ENCODE data around the gene CFTR.
"Not testable (repeated sequence)": the region's sequence is repeated elsewhere in the genome, so short reads cannot be mapped to it uniquely, and the experiment has no call there.

The CFTR gene

DNA sequence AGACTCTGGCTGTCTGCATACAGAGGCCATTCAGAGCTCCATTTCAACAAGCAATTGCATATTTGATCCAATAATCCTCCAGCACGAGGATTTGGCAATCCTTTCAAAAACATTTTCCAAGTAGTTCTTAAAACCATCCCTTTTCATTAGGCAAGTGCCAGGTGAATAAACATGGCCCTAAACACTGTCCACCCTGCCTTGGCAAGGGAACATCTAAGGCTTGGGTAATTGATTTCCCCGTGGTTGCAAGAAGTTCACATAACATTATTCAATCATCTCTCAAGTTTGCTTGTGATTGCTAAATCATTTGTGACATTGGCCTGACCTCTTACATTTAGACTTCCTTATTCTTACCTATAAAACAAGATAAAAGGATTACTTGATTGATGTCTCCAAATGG, 218.2 kb downstream of the CFTR start:
- DNase-seq: no peak

DNA sequence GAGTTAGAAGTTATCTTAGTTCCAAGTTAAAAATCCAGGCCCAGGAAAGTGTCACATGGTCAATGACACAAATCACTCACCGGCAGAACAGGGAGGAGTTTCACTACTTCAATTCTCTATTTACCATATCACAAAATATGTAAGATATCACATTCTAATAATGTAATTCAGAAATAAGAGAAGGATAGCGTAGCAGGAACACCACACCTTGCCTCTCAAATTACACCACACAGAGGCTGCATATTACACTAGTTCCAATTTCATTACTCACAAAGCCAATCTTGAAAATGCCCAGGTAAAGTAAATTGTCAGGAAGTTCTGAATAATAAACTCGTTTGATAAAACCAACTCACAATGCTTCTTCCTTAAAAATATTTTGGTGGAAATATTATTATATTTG, 224.2 kb downstream of the CFTR start:
- DNase-seq: no peak

DNA sequence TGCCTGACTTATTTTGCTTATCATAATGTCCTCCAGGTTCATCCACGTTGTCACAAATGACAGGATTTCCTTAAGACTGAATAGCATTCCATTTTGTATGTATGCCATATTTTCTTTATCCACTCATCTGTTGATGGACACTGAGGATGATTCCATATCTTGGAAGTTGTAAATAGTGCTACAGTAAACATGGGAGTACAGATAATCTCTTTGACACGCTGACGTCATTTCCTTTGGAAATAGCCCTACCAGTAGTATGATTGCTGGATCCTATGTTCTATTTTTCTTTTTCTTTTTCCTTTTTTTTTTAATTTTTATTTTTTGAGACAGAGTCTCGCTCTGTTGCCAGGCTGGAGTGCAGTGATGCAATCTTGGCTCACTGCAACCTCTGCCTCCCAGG, 225.8 kb downstream of the CFTR start:
- no peak for DNase-seq

DNA sequence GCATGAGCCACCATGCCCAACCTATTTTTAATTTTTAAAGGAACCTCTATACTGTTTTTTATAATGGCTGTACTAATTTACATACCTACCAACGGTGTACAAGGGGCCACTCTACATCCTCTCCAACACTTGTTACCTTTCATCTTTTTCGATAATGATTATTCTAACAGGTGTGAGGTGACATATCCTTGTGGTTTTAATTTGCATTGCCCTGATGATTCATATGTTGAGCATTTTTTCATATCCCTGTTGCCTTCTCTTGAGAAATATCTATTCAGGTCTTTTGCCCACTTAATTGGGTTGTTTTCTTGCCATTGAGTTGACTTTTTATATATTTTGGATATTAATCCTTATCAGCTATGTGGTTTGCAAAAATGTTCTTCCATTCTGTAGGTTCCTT, 226.4 kb downstream of the CFTR start:
- DNase-seq: no peak

DNA sequence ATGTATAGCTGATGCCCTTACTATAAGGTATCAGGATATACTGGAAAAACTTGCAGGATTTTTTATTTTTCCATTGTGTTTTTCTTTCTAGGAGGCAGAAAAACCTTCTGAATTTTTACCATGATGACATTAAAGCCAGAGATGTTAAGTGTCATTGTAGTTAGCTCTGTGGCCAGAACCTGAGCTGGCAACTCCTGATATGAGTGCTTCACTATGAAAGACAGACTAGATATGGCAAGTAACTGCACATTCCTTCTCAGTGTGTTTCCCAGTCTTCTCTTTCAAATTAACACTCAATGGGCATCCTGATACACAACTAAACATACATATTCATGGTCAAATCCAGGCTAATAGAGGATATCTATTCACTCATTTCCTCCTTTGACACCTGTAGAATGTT, 227.3 kb downstream of the CFTR start:
- no peak for DNase-seq

DNA sequence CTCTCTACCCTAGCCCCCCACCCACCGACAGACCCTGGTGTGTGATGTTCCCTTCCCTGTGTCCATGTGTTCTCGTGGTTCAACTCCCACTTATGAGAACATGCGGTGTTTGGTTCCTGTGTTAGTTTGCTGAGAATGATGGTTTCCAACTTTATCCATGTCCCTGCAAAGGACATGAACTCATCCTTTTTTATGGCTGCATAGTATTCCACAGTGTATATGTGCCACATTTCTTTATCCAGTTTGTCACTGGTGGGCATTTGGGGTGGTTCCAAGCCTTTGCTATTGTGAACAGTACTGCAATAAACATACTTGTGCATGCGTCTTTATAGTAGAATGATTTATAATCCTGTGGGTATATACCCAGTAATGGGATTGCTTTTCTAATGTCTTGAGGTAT, 228.3 kb downstream of the CFTR start:
- DNase-seq: not testable (repeated sequence)

DNA sequence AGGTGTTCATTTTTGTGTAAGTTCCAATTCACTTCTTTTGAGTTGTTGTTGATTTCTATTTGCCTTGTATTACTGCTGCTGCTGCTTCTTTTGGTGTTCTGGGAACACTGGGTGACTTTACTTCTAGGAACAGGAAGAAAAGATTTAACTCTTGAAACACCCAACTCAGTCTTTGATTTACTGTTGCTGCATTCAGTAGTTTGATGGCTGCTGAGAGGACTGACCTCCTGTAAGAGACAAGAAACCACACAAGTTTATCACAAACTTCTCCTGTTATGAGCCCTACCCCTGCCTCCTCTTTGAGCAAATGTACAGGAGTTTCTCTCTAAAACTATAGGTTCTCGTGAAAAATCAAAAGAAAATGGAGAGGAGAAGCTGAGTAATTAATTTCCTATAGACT, 231.7 kb downstream of the CFTR start:
- no peak for DNase-seq

DNA sequence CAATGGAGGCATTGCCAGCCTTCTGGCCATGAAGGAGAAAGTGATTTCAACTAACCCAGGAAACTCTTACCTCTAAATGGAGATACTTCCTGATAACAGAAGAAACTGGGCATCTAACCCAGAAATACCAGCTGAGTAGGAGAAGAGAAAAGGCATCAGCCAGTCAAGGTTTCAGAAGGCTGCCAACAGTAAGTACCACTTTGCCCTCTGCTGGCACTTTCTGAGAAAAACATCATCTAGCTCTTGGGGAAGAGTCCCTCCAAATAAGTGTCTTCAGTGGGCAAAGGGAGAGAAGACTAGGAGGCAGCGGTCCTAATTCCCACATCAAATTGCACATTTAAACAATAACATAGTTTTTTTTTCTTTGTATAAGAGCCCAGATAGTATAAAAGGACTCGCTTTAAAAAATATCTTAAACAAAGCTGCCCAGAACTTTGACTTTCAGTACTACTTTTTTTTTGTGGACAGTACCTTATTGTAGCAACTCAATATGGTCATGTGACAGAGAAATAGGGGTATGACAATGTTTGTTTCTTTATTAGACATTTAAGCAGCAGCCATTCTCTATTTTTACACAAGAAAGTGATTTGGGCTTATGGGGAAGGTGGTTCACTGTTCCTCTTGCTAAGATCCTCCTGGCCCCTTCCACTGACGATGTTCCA, 236.1 kb downstream of the CFTR start:
- no peak for DNase-seq

DNA sequence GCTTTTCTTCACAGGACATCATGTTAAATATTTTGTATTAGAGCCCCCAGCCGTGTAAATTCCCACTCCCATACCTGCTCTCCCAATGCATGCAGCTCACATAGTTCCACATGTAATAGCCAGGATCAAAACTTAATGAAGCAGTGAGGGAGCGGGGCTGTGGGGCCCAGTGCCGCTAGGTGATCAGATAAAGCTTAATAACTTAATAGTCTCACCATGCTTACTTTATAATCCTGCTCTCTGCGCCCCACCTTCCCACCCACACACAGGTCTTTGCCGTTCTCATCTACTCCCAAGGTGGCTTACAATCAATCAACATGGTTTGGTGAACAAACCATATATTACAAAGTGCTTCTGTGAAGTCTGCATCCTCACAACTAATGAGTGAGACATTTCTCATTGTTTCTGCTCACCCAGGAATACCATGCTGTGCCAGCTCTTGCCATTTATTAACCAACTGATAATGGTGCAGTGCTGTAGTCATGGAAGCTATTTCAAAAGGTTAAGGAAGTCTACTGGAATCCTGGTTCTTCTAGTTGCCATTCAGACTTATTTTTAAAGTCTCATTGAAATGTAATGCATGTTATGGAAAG, 237.0 kb downstream of the CFTR start:
- DNase-seq: no peak

DNA sequence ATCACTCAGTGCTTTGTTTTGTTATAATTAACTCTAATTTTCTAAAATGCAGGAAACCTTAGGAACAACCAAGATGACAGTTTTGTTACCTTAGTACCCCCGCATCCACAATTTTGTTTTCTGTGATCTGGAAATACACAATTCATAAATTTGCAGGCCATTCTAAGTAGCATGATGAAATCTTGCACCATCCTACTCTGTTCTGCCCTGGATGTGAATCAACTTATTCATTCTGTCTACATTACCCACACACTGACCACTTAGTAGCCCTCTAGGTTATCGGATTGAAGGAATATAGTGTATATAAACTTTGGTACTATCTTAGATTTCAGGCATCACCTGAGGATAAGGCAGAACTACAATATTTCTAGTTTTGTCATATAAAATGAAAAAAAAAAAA, 237.5 kb downstream of the CFTR start:
- DNase-seq: no peak
